ENCODE data around the gene RTKN. TPM values are rescaled to one million over a fixed set of nuclear protein-coding genes. Genes with fewer than 3 reads are reported as not detected.
A peak's percentile ranks its signal among the peaks of the same experiment; 100 is the strongest.
"Not testable (repeated sequence)": the region's sequence is repeated elsewhere in the genome, so short reads cannot be mapped to it uniquely, and the experiment has no call there.

The RTKN gene
- total RNA-seq, 2 experiments from 2014 or later, result 1.1 TPM

GRCh38 chr2:74442483-74443297 is 953 bp upstream of the RTKN start:
- H3K9me3 Mint-ChIP-seq; DNase-seq; CTCF ChIA-PET; H3K27ac Mint-ChIP-seq; H3K36me3 Mint-ChIP-seq (ENCODE audit: low read depth): not testable (repeated sequence)
- peak overlapping the region; percentile 66 for H3K4me3 Mint-ChIP-seq
- H3K27me3 Mint-ChIP-seq, result peaks cover 58% of the 10 kb centered on the region
- peaks cover 11% of the 10 kb centered on the region for H3K4me1 Mint-ChIP-seq
- POLR2A ChIA-PET, result interaction anchor here (0.7 to 1.6 kb wide), 3 partner anchors 12 to 13 kb away, joined by 3 to 6 read pairs (median 4); partner anchors contain the start of gene INO80B

- H3K4me3 Mint-ChIP-seq, result no peak overlapping the region
- ChIA-PET CTCF (interaction anchor here (1.2 to 1.6 kb wide), 2 partner anchors 10 to 91 kb away, joined by 4 to 5 read pairs; no protein-coding TSS in a partner anchor), POLR2A (interaction anchor here (1.5 kb wide), 1 partner anchor 13 kb away, joined by 5 read pairs; the partner anchor contains the start of gene INO80B)
- no peaks in the 10 kb centered on the region for H3K9me3 Mint-ChIP-seq
- peaks cover 11% of the 10 kb centered on the region for H3K4me1 Mint-ChIP-seq
- no peaks in the 10 kb centered on the region for H3K36me3 Mint-ChIP-seq (ENCODE audit: low read depth)
- H3K27me3 Mint-ChIP-seq, result peaks cover 53% of the 10 kb centered on the region
- DNase-seq, result no peak
- H3K27ac Mint-ChIP-seq, result no peak overlapping the region
Measured at GRCh38 chr2:74441170-74441689, 507 bp downstream of the RTKN start.

- Mint-ChIP-seq H3K27me3 (peaks cover 51% of the 10 kb centered on the region), H3K4me3 (peak overlapping the region; percentile 19), H3K36me3 (ENCODE audit: low read depth) (no peaks in the 10 kb centered on the region), H3K9me3 (no peaks in the 10 kb centered on the region), H3K4me1 (peaks cover 11% of the 10 kb centered on the region), H3K27ac (no peak overlapping the region)
- POLR2A ChIA-PET, result interaction anchor here (0.6 to 1.6 kb wide), 5 partner anchors 10 to 26 kb away, joined by 3 to 5 read pairs (median 3); partner anchors contain the start of genes C2orf81, INO80B and WDR54
- peak; percentile 42 for DNase-seq
- CTCF ChIA-PET, result interaction anchor here (1.2 to 1.6 kb wide), 3 partner anchors 9 to 92 kb away, joined by 4 to 5 read pairs (median 4); no protein-coding TSS in a partner anchor
Measured at GRCh38 chr2:74440378-74441169, 1.2 kb downstream of the RTKN start.

GRCh38 chr2:74439803-74440377 is 1.8 kb downstream of the RTKN start:
- peaks cover 48% of the 10 kb centered on the region for H3K27me3 Mint-ChIP-seq
- ChIA-PET POLR2A (interaction anchor here (0.6 to 1.7 kb wide), 6 partner anchors 11 to 33 kb away, joined by 3 to 5 read pairs (median 3); partner anchors contain the start of genes C2orf81, INO80B, MRPL53 and WDR54), CTCF (interaction anchor here (1.2 to 1.6 kb wide), 3 partner anchors 9 to 92 kb away, joined by 4 to 5 read pairs (median 4); no protein-coding TSS in a partner anchor)
- no peak for DNase-seq
- no peaks in the 10 kb centered on the region for H3K36me3 Mint-ChIP-seq (ENCODE audit: low read depth)
- H3K27ac Mint-ChIP-seq, result no peak overlapping the region
- H3K9me3 Mint-ChIP-seq, result no peaks in the 10 kb centered on the region
- no peak overlapping the region for H3K4me3 Mint-ChIP-seq
- H3K4me1 Mint-ChIP-seq, result peaks cover 11% of the 10 kb centered on the region

GRCh38 chr2:74439373-74439772 is 2.4 kb downstream of the RTKN start:
- H3K4me1 Mint-ChIP-seq, result peaks cover 11% of the 10 kb centered on the region
- no peaks in the 10 kb centered on the region for H3K36me3 Mint-ChIP-seq (ENCODE audit: low read depth)
- H3K9me3 Mint-ChIP-seq, result no peaks in the 10 kb centered on the region
- no peak overlapping the region for H3K4me3 Mint-ChIP-seq
- ChIA-PET POLR2A (interaction anchor here (0.9 to 1.7 kb wide), 5 partner anchors 9 to 240 kb away, joined by 3 to 5 read pairs (median 3); partner anchors contain the start of genes C2orf81, MRPL53, MTHFD2 and WDR54), CTCF (interaction anchor here (1.3 to 1.6 kb wide), 2 partner anchors 38 to 93 kb away, joined by 4 to 5 read pairs; no protein-coding TSS in a partner anchor)
- DNase-seq, result no peak
- H3K27ac Mint-ChIP-seq, result no peak overlapping the region
- peaks cover 43% of the 10 kb centered on the region for H3K27me3 Mint-ChIP-seq

GRCh38 chr2:74438248-74438647 is 3.5 kb downstream of the RTKN start:
- Mint-ChIP-seq H3K4me3 (no peak overlapping the region), H3K4me1 (peaks cover 11% of the 10 kb centered on the region), H3K36me3 (ENCODE audit: low read depth) (no peaks in the 10 kb centered on the region), H3K9me3 (no peaks in the 10 kb centered on the region), H3K27ac (no peak overlapping the region), H3K27me3 (peaks cover 37% of the 10 kb centered on the region)
- POLR2A ChIA-PET, result interaction anchor here (0.9 to 1.7 kb wide), 3 partner anchors 10 to 239 kb away, joined by 3 read pairs; partner anchors contain the start of genes MRPL53 and MTHFD2
- CTCF ChIA-PET, result no interaction called here
- DNase-seq, result no peak

- Mint-ChIP-seq H3K36me3 (ENCODE audit: low read depth) (no peaks in the 10 kb centered on the region), H3K9me3 (no peaks in the 10 kb centered on the region), H3K27ac (no peak overlapping the region), H3K4me1 (peaks cover 8% of the 10 kb centered on the region), H3K4me3 (no peak overlapping the region), H3K27me3 (peaks cover 32% of the 10 kb centered on the region)
- CTCF ChIA-PET, result no interaction called here
- POLR2A ChIA-PET, result no interaction called here
- no peak for DNase-seq
Measured at GRCh38 chr2:74436848-74437695, 4.7 kb downstream of the RTKN start.

- Mint-ChIP-seq H3K27ac (no peak overlapping the region), H3K4me3 (no peak overlapping the region), H3K9me3 (no peaks in the 10 kb centered on the region), H3K4me1 (peaks cover 5% of the 10 kb centered on the region), H3K27me3 (peaks cover 28% of the 10 kb centered on the region), H3K36me3 (ENCODE audit: low read depth) (no peaks in the 10 kb centered on the region)
- POLR2A ChIA-PET, result no interaction called here
- no peak for DNase-seq
- CTCF ChIA-PET, result no interaction called here
Measured at GRCh38 chr2:74436111-74436805, 5.5 kb downstream of the RTKN start.

GRCh38 chr2:74430502-74430901 is 11.2 kb downstream of the RTKN start:
- Mint-ChIP-seq H3K36me3 (ENCODE audit: low read depth) (peaks cover 3% of the 10 kb centered on the region), H3K9me3 (no peaks in the 10 kb centered on the region), H3K4me1 (no peaks in the 10 kb centered on the region), H3K27me3 (no peaks in the 10 kb centered on the region), H3K4me3 (no peak overlapping the region), H3K27ac (no peak overlapping the region)
- ChIA-PET POLR2A (interaction anchor here (1.2 kb wide), 1 partner anchor 13 kb away, joined by 4 read pairs; no protein-coding TSS in a partner anchor), CTCF (interaction anchor here (1.3 kb wide), 1 partner anchor 10 kb away, joined by 4 read pairs; no protein-coding TSS in a partner anchor)
- DNase-seq, result no peak

- H3K9me3 Mint-ChIP-seq, result no peaks in the 10 kb centered on the region
- H3K36me3 Mint-ChIP-seq (ENCODE audit: low read depth), result peaks cover 11% of the 10 kb centered on the region
- H3K27ac Mint-ChIP-seq, result no peak overlapping the region
- no peaks in the 10 kb centered on the region for H3K27me3 Mint-ChIP-seq
- H3K4me3 Mint-ChIP-seq, result no peak overlapping the region
- POLR2A ChIA-PET, result interaction anchor here (0.6 to 1.0 kb wide), 2 partner anchors 13 to 25 kb away, joined by 3 read pairs; partner anchors contain the start of gene INO80B
- no peak for DNase-seq
- no peaks in the 10 kb centered on the region for H3K4me1 Mint-ChIP-seq
- CTCF ChIA-PET, result no interaction called here
Measured at GRCh38 chr2:74429487-74430451, 12.0 kb downstream of the RTKN start.

Measured in activated CD4-positive, alpha-beta memory T cell treated with anti-CD3 and anti-CD28 coated beads, Interleukin-2, amount 10 ng/mL, durations not matched to agents 7 days and 5 days (primary cell).